GM21576 (cell line): ENCODE results near the gene SLC2A14.
"Not testable (repeated sequence)": the region's sequence is repeated elsewhere in the genome, so short reads cannot be mapped to it uniquely, and the experiment has no call there.

Experiments used
- ATAC-seq: cut with Tn5 transposase; IDR thresholded peaks from one replicate; pipeline ENCODE4 v1.9.1; 2021; ENCODE audit warnings: mild to moderate bottlenecking, moderate library complexity; ENCODE audit not compliant: unreplicated experiment

Gene SLC2A14

DNA sequence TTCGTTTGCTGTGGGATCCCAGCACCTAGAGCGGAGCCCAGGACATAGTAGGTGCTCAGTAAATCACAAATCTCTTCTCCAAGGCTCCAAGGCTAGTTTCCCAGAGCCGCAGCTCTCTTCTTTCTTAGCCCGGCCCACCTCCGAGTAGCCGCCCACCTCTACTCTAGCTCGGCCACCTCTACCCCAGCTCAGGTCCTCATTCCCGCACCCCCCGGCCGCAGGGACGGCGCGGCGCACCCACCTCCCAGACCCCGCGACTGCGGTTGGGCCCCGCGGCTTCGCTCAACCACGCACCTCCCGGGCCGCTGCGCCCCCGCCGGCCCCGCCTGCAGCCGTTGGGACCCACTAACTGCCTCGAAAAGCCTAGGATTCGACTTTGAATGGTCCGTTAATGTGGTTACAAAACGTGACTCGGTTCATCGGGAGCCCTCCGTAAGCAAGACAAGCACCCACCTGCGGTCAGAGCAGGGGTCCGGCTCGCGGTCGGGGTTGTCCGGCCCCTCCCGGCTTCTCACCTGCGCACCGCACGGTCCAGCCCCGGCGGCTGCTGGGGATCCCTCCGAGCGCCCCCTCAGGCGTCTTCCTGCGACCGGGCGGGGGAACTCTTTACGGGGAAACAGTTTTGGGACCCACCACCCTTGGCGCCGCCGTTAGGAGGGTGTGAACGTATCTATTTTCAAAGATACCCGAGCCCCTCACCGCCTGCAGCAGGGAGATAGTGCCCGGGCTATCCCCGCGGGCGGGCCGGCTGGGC, at the start of gene SLC2A14:
Gene SLC2A14, minus strand, starts transcription at position 350 of the 754 bp plus-strand sequence. CDS start 3,035 bp downstream, outside the sequence.
- no peak for ATAC-seq

DNA sequence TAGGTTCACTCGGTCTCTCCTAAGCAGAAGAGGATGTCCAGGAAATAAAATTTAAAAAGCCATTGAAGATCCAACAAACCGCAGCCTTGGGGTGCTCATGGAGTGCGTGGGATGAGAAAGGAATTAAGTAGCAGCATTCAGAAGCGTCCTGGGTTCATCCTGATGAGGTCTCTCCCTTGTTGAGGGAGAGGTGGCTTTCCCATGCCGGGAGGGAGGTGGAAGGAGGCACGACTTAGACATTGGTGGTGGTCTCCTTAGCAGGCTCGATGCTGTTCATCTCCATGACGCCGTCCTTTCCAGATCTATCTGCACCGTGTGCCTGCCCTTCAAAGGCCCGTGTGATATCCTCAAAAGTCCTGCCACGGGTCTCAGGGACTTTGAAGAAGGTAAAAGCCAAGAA, 48.5 kb upstream of the SLC2A14 start:
- not testable (repeated sequence) for ATAC-seq

DNA sequence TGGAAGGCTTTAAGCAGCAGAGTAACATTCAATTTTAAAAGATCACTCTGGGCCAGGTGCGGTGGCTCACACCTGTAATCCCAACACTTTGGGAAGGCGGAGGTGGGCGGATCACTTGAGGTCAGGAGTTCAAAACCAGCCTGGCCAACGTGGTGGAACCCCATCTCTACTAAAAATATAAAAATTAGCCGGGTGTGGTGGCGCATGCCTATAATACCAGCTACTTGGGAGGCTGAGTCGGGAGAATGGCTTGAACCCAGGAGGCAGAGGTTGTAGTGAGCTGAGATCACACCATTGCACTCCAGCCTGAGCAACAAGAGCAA, 45.5 kb upstream of the SLC2A14 start:
- ATAC-seq, result not testable (repeated sequence)

DNA sequence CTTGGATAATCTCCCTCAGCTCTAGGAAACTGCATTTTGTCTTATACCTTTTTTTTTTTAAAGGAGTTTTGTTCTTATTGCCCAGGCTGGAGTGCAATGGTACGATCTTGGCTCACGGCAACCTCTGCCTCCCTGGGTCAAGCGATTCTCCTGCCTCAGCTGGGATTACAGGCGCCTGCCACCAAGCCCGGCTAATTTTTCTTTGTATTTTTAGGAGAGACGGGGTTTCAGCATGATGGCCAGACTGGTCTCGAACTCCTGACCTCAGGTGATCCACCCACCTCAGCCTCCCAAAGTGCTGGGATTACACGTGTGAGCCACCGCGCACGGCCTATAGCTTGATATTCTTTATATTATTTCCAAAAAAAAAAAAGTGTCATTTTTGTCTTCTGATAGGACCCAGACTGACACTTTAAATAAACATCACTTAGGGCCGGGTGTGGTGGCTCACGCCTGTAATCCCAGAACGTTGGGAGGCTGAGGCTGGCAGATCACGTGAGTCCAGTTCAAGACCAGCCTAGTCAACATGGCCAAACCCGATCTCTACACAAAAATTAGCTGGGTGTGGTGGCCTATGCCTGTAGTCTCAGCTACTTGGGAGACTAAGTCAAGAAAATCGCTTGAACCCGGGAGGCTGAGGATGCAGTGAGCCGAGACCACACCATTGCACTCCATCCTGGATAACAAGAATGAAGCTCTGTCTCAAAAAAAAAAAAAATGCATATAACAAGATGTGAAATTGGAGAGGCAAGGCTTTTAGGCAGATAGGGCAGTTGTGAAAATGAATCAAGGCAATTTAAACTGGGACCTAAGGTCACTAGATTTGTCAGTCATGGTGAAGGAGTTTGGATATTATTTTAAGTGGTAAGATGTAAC, 44.9 kb upstream of the SLC2A14 start:
- no peak for ATAC-seq

DNA sequence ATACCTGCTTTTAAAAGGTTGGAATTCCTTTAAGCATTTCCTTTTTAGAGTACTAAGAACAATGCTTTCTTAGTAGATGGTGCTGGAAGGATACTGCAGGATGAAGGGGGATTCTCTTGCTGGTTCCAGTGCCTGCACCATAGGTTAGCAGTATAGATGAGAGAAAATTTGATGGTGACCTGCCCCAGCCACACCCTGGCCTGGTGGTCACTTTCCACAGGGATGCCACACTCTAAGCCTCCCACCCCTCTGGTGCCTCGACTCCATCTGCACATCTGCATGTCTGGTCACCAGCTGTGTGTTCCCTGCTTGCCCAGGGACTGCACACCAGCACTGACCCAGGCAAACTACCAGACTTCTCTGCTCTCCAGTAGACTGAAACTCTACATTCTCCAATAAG, 44.2 kb upstream of the SLC2A14 start:
- no peak for ATAC-seq

DNA sequence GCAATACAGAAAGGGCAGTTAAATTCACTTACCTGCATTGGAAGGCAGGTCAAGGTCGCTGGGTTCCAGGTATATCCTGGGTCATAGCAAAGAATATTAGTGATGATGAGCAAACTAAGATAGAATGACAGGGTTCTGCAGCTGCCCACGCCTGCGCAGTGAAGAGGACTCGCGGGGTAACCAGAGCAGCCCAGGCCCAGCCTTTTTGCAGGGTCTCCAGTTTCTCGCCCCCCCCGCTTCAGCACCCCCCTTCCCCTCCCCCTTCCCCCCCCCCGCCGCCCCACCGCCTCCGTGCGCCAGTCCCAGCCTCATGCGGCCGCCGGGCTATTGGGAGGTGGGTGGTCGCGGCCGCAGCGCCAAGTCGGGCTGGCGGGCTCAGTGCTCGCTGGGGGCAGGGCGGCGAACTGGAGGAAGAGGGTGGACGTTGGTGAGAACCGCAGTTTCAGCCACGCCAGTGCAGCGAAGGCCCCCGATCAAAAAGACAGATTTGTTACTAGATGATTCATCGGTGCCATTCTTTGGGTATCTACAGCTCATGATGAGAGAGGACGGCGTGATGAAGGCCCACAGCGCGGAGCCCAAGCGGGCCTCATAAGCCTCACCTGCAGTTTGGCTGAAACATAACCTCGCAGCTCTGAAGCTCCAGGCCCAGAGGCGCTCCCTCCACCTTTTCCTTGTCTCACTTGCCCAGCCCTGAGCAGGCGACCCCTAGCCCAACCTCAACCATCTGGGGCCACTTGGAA, 43.1 kb upstream of the SLC2A14 start:
- no peak for ATAC-seq

DNA sequence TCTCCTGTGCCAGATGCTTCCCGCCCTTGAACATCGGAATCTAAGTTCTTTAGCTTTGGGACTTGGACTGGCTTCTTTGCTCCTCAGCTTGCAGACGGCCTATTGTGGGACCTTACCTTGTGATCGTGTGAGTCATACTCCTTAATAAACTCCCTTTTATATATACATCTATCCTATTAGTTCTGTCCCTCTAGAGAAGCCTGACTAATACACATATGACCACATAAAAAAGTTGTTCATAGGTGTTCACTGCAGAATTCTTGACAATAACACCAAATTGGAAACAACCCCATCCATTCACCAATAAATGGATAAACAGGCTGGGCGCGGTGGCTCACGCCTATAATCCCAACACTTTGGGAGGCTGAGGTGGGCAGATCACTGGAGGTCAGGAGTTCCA, 37.4 kb upstream of the SLC2A14 start:
- ATAC-seq, result not testable (repeated sequence)

DNA sequence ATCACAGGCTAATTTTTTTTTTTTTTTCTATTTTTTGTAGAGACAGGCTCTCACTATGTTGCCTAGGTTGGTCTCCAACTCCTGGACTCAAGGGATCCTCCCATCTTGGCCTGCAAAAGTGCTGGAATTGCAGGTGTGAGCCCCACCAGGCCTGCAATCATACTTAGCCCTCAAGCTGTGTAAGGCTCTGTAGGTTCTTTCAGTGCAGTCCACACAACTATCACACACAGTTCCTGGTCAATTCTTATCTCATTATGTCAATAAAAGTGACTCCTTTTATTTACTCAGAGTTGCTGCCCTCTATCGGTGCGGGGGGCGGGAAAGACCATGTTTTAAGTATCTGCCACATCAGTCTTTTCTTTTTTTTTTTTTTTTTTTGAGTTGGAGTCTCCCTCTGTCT, 34.3 kb upstream of the SLC2A14 start:
- no peak for ATAC-seq

DNA sequence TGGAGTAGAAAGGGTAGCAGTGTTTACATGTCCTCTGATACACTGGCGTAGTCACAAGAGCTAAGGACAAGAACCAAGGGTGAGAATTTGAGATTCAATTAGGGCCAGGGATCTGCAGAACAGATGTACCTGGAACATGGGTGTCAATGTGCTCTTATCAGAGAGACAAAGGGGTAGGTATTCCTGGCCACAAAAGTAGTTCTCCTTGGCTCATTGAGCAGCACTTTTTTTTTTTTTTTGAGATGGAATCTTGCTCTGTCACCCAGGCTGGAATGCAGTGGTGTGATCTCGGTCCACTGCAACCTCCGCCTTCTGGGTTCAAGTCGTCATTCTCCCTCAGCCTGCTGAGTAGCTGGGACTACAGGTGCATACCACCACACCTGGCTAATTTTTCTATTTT, 33.6 kb upstream of the SLC2A14 start:
- ATAC-seq, result not testable (repeated sequence)

DNA sequence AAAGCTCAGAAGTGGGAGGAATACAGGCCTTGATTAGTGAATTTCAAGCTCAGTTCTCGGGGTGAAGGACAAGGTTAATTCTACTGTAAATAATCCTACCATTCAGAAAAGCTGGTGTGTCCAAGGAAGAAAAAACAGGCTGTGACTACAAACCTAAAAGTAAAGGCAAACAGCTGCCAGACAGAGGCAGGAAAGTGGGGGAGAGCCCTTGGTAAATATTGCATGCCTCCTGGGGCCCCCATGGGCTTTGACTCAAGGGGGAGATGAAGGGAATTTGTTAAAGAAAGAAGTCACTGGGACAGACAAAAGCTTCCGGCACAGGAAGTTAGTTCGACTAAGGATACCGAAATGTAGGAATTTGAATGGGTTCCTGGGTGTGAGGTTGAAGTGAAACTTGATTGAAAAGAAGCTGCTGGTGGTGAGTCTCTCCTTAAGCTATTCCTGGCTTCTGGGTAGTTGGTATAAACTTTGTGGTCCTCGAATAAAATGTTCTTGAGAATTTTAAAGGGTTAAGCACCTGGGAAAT, 32.9 kb upstream of the SLC2A14 start:
- not testable (repeated sequence) for ATAC-seq

DNA sequence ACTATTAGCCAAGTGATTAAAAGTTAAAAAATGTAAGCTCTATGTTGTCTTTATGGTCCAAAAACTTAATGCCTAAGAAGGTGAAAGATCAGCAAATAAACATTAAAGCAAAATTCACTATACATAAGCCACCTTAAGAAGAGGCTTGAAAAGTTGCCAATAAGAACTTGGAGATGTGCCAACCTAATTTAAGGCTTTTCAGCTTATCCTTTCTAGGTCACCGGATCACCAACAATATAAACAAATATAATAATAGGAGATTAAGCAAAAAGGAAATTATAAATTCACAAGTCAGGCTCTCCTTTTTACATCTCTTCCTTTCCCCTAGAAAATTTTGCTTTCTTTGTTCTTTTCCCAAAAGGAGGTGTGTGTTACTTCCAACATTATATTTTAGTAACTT, 32.4 kb upstream of the SLC2A14 start:
- ATAC-seq, result no peak

DNA sequence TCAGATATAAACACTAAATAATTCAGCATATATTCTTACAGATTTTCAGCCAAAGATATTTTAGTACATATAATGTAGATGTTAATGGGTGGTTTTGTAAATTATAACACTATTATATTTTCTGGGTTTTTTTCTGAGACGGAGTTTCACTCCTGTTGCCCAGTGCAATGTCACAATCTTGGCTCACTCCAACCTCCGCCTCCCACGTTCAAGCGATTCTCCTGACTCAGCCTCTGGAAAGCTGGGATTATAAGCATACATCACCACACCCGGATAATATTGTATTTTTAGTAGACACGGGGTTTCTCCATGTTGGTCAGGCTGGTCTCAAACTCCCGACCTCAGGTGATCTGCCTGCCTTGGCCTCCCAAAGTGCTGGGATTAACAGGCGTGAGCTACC, 29.7 kb upstream of the SLC2A14 start:
- ATAC-seq, result not testable (repeated sequence)

DNA sequence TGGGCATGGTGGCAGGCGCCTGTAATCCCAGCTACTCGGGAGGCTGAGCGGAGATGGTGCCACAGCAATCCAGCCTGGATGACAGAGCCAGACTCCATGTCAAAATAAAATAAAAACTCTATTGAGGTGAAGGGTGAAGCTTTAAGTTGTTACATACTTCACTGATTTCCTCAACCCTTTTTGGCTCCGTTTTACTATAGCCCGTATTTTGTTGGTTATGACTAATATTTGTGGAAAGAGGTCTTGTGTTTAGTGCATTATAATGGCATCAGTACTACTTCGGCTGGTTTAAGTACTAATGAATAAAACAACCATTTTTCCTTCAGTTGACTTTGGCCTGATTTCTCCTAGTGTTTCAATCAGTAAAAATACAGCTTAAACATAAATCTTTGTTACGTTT, 27.0 kb upstream of the SLC2A14 start:
- no peak for ATAC-seq

DNA sequence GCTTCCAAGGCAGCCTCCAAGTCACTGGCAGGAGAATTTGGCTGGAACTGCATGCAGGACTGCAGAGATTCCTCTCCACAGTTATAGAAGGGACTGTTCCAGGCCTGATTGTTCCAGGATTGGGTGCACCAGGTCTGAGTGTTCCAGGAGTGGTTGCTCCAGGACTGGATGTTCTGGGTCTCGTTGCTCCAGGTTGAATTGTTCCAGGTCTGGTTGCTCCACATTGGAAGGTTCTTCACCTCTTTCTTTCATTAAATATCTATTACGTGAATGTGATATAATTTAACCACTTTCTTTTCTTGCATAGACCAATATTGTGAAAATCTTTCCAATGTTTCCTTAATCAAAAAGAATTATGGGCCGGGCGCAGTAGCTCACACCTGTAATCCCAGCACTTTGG, 24.0 kb upstream of the SLC2A14 start:
- ATAC-seq, result not testable (repeated sequence)

DNA sequence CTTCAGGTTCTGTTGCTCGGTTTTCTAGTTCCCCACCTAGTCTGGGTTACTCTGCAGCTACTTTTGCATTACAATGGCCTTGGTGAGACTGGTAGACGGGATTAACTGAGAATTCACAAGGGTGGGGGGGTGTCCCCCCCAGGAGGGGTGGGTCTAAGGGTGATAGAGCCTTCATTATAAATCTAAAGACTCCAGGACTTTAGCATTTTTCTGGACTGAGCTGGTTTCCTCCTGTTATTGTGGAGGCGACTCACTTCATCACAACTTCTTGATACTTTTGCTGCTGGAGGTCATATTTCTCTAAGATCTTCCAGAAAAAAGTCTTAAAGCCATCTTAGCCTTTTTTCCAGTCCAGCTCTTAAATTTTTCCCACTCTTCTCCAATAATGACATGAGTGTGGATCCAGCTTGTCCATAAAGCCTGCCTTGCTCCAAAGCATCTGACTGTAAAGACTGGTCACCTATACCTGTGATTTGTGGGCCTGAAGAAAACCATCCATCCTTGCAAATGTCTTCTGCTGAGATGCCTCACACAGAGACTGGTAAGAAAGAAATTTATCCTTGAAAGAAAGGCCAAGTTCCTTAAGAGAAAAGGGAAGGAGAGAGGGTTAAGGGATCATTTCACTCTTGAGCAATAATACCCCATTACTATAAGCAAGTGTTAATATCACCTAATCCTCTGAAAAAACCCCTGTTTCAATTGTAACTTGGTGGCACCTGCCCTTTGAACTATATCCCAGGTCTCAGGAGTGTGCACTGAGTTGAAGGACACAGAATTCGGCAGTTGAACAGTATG, 19.7 kb upstream of the SLC2A14 start:
- ATAC-seq, result no peak

DNA sequence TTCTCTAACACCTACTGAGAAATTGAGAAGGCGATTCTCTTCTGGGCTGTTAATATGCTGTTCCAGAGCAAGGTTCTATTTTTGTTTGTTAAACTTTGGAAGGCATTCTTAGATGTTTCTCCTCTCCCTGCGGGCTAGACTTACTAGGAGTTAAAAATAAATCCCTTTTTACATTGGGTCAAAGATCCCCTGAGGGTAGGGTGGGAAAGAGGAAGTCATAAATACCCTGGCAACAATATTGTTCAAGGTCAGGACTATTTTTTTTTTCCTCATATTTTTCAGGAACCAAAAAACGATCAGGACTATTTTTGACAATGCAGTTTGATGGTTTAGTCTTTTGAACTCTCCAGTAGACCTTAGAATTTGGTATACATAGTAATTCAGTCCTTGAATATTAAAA, 12.0 kb upstream of the SLC2A14 start:
- no peak for ATAC-seq

DNA sequence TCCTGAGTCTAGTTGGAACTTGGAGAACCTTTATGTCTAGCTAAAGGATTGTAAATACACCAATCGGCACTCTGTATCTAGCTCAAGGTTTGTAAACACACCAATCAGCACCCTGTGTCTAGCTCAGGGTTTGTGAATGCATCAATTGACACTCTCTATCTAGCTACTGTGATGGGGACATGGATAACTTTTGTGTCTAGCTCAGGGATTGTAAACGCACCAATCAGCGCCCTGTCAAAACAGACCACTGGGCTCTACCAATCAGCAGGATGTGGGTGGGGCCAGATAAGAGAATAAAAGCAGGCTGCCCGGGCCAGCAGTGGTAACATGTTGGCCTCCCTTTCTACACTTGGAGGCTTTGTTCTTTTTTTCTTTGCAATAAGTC, 9.0 kb upstream of the SLC2A14 start:
- ATAC-seq, result not testable (repeated sequence)

DNA sequence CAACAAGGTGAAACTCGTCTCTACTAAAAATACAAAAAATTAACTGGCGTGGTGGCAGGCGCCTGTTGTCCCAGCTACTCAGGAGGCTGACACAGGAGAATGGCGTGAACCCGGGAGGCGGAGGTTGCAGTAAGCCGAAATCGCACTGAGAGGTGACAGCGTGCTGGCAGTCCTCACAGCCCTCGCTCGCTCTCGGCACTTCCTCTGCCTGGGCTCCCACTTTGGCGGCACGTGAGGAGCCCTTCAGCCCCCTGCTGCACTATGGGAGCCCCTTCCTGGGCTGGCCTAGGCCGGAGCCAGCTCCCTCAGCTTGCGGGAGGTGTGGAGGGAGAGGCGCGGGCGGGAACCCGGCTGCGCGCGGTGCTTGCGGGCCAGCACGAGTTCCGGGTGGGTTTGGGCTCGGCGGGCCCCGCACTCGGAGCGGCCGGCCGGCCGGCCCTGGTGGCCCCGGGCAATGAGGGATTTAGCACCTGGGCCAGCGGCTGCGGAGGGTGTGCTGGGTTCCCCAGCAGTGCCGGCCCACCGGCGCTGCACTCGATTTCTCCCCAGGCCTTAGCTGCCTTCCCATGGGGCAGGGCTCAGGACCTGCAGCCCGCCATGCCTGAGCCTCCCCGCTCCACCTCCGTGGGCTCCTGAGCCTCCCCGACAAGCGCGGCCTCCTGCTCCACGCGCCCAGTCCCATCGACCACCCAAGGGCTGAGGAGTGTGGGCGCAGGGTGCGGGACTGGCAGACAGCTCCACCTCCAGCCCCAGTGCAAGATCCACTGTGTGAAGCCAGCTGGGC, 8.4 kb upstream of the SLC2A14 start:
- not testable (repeated sequence) for ATAC-seq

DNA sequence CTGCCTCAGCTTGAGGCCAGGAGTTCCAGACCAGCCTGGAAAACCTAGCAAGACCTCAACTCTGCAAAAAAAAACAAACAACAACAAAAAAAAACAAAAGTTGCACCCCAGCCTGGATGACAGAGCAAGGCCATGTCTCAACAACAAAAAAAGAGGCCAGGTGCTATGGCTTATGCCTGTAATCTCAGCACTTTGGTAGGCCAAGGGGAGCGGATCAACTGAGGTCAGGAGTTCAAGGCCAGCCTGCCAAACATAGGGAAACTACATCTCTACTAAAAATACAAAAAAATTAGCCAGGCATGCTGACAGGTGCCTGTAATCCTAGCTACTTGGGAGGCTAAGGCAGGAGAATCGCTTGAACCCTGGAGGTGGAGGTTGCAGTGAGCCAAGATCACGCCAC, 6.5 kb upstream of the SLC2A14 start:
- ATAC-seq, result no peak

DNA sequence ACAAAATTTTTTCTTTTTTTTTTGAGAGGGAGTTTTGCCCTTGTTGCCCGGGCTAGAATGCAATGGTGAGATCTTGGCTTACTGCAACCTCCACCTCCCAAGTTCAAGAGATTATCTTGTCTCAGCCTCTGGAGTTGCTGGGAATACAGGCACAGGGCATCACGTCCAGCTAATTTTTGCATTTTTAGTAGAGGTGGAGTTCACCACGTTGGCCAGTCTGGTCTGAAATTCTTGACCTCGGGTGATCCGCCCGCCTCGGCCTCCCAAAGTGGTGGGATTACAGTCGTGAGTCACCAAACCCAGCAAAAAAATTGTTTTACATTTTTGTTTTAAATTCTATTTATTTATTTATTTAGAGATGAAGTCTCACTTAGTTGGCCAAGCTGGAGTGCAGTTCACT, 4.7 kb upstream of the SLC2A14 start:
- no peak for ATAC-seq
